Frontal cortex (tissue), 4 donors: ENCODE results near the gene SLC38A4. TPM values are rescaled to one million over a fixed set of nuclear protein-coding genes. Genes with fewer than 3 reads are reported as not detected.
"Not testable (repeated sequence)": the region's sequence is repeated elsewhere in the genome, so short reads cannot be mapped to it uniquely, and the experiment has no call there.

ENCODE experiments used
- DNase-seq, 2 donors: peaks; one replicate each; pipeline ENCODE4 v3.0.0; 2012; ENCODE audit warnings: low spot score in 2 of 2
- FAIRE-seq: peaks from 2 replicates; lab custom pipeline; 2012; peaks lifted over from hg19 to GRCh38; lab: Jason Lieb, UNC
- total RNA-seq: library from RNA; depleted of rRNA; stranded (reverse); fragments of >200 nt; gene quantifications from one replicate; pipeline ENCODE4 v1.2.3, GENCODE V29; 2014
- donor health status: control.
- donor health status: control.
- donor health status: control.

The SLC38A4 gene, protein sequence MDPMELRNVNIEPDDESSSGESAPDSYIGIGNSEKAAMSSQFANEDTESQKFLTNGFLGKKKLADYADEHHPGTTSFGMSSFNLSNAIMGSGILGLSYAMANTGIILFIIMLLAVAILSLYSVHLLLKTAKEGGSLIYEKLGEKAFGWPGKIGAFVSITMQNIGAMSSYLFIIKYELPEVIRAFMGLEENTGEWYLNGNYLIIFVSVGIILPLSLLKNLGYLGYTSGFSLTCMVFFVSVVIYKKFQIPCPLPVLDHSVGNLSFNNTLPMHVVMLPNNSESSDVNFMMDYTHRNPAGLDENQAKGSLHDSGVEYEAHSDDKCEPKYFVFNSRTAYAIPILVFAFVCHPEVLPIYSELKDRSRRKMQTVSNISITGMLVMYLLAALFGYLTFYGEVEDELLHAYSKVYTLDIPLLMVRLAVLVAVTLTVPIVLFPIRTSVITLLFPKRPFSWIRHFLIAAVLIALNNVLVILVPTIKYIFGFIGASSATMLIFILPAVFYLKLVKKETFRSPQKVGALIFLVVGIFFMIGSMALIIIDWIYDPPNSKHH
- total RNA-seq, result 0.41 TPM

GRCh38 chr12:46825591-46826414, at the start of gene SLC38A4:
SLC38A4 (minus strand) TSS chr12:46825997; CDS start chr12:46793071, 32,926 bp downstream.
- FAIRE-seq (no peak), DNase-seq (no peak)

GRCh38 chr12:46875095-46875494, 49.3 kb upstream of the SLC38A4 start:
- FAIRE-seq (no peak), DNase-seq (no peak)

DNA sequence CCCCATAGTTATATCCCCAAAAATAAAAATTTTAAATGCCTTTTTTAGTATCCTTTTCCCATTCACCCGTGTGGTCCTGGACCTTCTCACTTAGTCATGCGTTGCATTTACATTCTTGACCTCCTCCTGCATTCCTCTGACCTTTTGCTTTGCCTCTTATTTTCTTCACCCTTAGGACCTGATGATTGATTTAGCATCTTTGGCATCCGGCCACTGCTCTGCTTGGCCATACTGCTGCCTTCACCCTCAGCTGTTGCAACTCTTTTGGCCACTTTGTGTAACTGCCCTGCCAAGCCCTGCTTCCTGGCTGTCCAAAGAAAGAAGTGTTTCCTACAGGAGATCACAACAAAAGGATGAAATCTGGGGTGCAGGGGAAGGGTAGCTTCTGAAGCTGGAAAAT, 48.8 kb upstream of the SLC38A4 start:
- no peak for FAIRE-seq
- DNase-seq, result no peak

DNA sequence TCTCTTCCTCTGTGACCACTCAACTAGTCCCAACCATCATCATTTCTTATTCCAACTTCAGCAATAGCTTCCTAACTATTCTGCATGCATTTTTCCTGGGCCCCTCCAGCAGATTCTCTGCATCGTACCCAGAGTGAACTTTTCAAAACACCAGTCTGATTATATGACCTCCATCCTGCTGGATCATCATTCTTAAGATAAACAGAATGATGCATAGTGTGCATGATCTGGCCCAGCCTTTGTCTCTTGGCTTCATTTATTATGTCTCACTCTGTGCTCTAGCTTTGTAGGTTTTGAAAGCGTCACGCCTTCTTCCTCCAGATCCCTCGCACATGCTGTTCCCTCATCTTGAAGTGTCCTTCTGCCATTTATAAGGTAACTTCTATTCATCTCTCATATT, 46.3 kb upstream of the SLC38A4 start:
- DNase-seq, result no peak
- no peak for FAIRE-seq

GRCh38 chr12:46865311-46865710, 39.5 kb upstream of the SLC38A4 start:
- FAIRE-seq, result no peak
- DNase-seq, result no peak

DNA sequence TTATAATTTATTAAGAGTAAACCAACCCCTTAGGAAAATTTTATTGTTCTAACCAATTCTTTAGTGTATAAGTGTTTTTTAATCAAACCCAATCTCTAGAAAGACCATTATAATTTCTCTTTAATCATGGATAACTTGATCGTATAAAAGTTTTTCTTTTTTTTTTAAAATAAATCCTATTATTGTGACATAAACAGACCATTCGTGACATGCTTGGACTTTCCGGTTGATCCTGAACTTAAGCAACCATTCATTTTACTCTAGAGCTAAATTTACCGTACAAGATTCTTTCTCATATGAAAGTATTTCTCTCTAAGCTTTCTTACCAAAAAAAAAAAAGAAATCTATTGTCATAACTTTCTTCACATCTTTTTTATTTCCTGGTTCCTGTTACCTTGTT, 32.6 kb upstream of the SLC38A4 start:
- DNase-seq (no peak), FAIRE-seq (no peak)

DNA sequence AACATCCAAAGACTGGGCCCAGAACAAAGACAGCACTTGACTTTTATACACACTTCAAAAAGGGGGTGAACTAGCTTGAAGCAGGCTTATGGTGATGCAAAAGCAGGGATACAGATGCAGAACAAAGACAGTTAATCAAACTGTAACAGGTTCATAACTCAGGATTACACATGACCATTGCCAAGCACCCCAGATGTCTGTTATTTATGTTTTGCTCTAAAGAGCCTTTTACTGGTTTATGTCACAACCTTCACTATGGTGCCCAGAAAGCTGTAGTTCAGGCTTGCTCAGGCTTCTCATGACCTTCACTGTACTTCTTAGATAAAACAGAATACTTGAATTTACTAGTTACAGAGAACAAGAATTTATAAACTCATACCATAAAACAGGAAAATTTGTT, 31.7 kb upstream of the SLC38A4 start:
- no peak for DNase-seq
- no peak for FAIRE-seq

DNA sequence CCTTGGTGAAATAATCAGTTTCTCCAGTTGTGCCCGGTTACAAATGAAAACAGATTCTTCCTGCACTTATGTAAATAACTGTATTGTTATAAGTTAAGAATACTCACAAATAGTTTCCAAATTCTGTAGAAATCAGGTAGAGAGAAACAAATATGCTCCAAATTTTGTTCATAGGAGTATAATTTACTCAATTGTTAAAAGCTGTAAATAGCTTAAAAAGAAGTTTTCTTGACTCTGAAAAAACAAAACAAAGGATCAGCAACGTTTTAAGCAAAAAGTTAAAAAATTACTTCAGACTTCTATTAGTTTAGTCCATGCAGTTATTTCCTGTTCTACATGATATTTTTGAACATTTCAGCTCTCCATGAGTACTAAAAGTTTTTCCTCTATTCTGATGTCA, 30.0 kb upstream of the SLC38A4 start:
- FAIRE-seq (no peak), DNase-seq (no peak)

DNA sequence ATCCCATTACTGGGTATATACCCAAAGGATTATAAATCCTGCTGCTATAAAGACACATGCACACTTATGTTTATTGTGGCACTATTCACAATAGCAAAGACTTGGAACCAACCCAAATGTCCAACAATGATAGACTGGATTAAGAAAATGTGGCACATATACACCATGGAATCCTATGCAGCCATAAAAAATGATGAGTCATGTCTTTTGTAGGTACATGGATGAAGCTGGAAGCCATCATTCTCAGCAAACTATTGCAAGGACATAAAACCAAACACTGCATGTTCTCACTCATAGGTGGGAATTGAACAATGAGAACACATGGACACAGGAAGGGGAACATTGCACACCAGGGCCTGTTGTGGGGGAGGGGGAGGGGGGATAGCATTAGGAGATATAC, 28.4 kb upstream of the SLC38A4 start:
- FAIRE-seq, DNase-seq: not testable (repeated sequence)

DNA sequence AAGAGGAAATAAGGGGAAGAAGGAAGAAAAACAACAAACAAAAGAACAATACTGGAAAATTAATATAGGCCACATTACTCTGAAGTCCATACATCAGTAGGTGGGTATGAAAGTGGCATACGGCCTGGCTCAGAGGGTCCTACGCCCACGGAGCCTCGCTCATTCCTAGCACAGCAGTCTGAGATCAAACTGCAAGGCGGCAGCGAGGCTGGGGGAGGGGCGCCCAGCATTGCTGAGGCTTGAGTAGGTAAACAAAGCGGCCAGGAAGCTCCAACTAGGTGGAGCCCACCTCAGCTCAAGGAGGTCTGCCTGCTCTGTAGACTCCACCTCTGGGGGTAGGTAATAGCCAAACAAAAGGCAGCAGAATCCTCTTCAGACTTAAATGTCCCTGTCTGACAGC, 23.0 kb upstream of the SLC38A4 start:
- DNase-seq, FAIRE-seq: not testable (repeated sequence)

DNA sequence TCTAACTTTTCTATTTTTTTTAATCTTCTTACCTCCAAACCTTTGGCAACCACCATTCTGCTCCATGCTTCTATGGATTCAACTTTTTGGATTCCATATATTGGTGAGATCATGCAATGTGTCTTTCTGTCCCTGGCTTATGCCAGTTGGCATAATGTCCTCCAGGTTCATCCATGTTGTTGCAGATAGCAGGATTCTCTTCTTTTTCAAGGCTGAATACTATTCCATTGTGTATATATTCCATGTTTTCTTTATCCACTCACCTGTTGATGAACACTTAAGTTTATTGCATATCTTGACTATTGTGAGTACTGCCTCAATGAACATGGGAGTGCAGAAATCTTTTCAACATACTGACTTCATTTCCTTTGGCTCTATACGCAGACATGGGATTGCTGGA, 21.2 kb upstream of the SLC38A4 start:
- no peak for DNase-seq
- FAIRE-seq, result no peak

DNA sequence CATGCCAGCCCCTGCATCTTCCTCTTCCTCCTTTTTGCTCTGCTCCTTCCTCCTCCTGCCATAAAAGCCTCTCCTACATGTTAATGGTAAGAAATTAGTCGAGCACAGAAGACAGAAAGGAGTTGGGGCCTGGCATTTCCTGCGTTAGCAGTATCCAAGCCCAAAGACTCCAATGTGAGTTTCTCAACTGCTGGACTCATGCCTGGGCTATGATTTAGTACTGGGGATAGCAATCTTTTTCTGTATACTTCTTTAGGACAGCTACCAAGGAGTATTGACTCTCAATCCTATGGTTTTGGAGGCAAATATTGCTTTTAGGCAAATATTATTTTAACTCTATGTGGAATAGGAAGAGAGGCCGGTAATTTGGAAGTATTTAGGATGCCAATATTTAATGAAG, 18.0 kb upstream of the SLC38A4 start:
- DNase-seq (no peak), FAIRE-seq (no peak)

- FAIRE-seq (no peak), DNase-seq (no peak)
These were observed 16.1 kb upstream of the SLC38A4 start for GRCh38 chr12:46841891-46842290.

DNA sequence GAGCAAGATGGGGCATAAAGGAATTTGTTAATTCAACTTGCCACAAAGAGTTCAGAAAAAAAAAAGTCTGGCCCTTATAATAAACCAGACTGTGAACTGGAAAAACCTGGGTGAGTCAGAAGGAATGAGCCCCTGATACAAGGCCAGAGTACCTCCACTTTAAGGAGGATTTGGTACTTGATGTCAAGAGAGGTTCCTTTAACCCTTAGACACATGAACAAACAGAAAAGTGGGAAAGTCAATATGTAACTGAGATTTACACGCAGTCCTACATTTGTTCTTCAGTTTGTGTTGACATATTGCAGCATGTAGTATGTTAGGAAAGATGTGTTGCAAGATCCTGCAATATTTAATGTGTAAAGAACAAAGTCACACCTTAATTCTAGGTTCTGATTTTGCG, 14.2 kb upstream of the SLC38A4 start:
- FAIRE-seq (no peak), DNase-seq (no peak)

- FAIRE-seq (no peak), DNase-seq (no peak)
These were observed 13.4 kb upstream of the SLC38A4 start for GRCh38 chr12:46839232-46839631.

GRCh38 chr12:46835785-46836184, 10.0 kb upstream of the SLC38A4 start:
- no peak for FAIRE-seq
- DNase-seq, result no peak

DNA sequence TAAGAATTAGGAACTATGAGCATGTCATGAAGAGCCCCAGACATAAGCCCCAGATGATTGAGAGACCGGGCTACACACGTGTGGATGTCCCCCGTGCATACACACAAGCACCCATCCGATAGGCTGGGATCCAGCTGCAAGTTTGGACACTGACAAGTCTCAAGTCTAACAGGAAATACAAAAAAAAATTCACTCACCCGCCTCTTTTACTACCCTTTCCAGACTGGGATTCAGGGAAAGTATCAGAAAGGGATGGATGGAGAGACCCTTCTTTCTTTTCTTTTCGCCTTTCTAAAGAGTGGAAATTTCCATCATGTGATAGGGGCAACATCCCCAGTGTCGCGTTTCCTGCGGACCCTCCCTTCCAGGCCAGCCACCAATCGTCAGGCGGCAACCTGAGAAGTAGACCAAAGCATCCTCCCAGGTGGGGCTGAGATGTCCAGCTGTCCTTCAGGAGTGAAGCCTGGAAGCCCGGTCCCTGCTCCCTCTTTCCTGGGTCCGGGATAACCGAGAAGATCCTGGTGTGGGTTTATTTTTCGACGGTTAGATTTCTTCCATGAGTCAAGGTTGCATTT, 6.4 kb upstream of the SLC38A4 start:
- no peak for DNase-seq
- FAIRE-seq, result no peak

DNA sequence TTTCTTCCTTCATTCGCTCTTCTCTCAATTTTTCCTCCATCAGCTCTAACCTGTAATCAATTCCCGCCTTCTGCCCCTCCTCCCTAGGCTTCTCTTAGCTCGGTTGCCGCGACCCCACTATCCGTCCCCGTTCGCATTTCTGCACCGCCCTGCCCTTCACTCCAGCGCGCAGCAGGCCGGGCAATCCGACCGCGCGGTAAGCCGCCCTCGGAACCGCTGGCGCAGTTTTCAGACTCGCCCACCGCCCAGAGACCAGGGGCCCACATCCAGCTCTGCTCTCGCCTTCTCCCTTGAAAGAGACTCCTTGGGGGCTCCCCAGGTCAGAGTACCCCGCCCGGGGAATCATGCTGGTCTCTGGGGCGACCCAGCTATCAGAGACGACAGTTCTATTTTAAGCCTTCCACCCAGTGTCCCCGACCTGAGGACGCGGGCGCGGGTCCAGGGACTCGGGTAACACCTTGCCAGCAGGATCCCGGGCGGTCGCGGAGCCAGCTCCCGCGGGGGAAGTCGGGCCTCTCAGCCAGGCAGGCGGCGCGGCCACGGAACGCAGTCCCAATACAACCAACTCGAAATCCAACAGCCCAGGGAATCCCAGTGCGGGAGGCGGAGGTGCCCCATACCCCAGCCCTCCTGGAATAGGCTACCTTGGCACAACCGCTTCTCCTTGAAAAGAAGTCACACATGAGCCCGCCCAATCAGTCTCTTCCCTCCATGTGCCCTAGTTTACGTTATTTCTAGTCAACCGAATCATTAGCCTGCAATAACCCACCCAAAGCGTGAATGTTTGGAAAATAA, 5.7 kb upstream of the SLC38A4 start:
- FAIRE-seq, result no peak
- no peak for DNase-seq

- no peak for FAIRE-seq
- DNase-seq, result no peak
These were observed 5.0 kb upstream of the SLC38A4 start for GRCh38 chr12:46830731-46831334.
